Measurements from ENCODE around the gene GDF2. TPM values are rescaled to one million over a fixed set of nuclear protein-coding genes. Genes with fewer than 3 reads are reported as not detected.

The GDF2 gene
- total RNA-seq (2014; rRNA removed), result not detected in 2 replicates
- polyA plus RNA-seq (2012), result not detected

DNA sequence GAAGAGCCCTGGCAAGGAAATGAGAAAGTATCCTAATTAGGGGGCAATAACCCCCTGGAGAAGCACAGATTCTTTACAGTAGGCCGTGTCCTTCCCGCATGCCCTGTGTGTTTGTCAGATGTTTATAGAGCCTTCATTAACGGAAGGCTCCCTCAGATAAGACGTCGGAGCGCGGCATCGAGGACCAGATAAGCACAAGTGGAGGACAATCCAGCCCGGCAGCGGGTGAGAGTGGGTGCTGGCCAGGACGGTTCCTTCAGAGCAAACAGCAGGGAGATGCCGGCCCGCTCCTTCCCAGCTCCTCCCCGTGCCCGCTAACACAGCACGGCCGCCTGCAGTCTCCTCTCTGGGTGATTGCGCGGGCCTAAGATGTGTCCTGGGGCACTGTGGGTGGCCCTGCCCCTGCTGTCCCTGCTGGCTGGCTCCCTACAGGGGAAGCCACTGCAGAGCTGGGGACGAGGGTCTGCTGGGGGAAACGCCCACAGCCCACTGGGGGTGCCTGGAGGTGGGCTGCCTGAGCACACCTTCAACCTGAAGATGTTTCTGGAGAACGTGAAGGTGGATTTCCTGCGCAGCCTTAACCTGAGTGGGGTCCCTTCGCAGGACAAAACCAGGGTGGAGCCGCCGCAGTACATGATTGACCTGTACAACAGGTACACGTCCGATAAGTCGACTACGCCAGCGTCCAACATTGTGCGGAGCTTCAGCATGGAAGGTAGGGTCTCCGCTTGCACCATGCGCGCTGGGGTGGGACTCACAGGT is at the start of gene GDF2:
GDF2 (plus strand) TSS at position 155 of the 762 bp plus-strand sequence; CDS start at position 370, 215 bp downstream.
- DNase-seq (ENCODE audit: low read depth), result no peak

GRCh38 chr10:47276071-47276470 is 46.2 kb upstream of the GDF2 start:
- DNase-seq (ENCODE audit: low read depth), result no peak

DNA sequence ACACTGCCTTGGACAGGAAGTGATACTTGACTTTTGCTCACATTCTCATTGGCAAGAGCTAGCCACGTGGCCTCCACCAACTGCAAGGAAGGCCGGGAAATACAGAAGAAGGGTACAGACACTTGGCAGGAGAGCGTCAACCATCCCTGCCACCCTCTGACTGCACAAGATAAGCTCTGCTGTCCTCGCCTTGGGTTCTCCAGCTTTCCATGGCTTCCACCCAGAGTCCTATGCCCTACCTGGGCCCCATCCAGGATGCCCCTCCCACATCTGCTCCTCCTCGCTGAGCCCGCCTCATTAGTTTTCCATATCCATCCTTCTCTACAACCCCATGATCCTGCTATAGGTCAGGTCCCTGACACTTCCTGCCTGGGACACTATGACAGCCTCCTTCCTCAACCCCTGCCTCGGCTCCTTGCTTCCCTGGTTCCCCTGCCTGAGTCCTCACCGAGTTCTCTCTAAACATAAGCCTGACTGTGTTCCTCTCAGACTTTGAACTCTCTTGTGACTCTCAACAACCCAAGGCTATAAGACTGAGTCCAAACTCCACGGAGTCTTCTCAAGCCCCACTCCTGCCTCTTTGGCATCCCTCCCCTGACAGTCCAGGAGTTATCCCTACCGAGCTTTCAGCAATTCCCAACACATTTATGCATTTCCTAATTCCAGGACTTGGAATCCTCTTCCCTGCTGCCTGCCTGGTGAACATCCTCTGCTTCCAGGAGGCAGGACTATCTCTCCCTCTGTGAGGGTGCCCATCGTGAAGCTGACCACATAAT is 45.5 kb upstream of the GDF2 start:
- no peak for DNase-seq (ENCODE audit: low read depth)

DNA sequence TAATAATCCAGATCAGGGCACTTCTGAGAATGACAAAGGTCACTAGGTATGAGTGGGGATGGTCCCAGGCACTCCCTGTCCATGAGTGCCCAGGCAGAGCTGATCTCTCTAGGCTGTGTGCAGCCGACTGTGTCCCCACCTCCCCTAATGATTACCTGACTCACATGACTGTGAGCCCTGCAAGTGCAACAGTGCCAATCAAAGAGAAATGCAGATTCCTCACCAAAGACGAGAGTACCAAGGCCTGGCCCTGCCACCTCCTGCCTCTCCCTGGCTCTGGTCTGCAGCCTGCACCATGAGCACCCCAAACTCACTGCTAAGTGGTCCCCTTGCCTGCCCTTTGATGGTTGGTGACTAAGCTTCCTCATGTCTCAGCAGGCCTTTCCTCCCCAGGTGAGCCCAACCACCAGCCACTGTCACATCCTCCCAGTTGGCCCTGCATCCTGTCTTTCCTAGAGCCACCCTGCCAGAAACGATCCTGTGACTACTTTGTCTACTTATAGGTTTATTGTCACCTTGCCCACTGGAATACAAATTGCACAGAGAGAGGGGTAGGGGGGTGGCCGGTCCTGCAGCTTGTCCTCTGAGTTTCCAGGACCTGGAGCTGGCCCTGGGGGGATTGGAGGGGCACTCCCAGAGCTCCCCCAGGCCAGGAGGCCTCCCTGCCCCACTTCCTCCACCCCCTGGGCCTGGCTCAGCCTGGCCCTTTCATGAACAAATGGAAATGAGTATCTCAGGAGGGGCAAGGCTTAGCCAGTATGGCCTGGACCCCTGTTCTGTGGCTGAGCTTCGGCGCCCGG is 44.7 kb upstream of the GDF2 start:
- DNase-seq (ENCODE audit: low read depth), result no peak

DNA sequence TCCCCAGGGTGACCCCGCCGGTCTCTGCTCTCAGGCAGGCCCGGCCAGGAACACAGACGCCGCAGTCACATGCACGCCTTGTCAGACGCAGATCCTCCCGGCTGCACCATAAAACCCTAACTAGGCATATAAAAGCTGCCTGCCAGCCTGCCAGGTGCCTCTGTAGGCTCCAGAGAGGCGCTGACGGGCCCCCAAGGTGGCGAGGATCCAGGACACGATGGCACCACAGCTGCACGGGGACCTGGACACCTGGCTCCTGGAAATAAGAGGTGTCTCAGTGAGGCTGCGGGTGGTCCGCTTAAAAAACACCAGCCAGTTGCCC is 44.1 kb upstream of the GDF2 start:
- no peak for DNase-seq (ENCODE audit: low read depth)

GRCh38 chr10:47278720-47279119 is 43.5 kb upstream of the GDF2 start:
- DNase-seq (ENCODE audit: low read depth), result no peak

DNA sequence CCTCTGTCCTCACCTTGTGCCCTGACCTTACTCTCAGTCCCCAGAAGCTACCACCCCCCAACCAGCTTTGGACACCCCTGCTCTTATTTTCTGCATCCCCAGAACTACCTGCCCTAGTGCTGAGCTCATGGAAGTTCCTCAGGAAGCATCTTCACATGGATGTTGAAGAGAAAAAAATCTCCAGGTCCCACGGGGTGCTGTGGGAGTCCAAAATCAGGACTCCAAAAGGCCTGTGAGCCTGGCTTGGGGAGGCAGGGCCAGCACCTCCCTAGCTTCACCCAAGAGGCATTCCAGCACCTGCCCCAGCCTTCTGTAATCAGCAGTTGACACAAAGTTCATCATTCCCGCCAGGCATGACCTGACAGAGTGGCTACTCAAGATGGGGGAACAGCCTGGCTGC is 43.0 kb upstream of the GDF2 start:
- no peak for DNase-seq (ENCODE audit: low read depth)

DNA sequence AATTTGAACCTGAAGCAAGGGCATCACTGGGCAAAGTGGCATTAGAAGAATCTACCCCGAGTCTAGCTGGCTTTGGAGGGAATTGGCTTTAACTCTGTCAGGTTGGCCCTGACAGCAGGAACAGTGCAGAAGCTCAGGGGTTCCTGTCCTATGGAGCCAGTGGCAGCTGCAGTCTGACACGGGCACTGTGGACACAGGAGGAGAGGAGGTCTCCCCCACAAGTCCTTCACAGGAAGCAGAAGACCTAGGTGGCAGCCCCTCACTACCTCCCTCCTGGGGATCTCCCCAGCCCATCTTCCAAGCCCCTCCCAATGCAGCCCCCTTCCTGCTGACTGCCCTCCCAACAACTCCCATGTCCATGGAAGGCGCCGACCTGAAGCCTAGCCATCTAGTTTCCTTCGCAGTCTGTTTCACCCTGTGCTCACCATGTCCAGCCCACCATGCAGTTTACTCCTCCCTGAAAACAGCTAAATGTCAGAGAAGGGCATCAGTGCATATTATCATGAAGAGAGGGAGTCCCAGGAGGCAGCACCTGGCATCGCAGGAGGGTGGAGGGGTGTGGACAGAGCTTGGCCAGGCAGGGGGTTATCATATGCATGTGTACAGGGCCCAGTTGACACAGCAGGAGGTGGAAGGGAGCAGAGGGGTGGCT is 40.1 kb upstream of the GDF2 start:
- no peak for DNase-seq (ENCODE audit: low read depth)

DNA sequence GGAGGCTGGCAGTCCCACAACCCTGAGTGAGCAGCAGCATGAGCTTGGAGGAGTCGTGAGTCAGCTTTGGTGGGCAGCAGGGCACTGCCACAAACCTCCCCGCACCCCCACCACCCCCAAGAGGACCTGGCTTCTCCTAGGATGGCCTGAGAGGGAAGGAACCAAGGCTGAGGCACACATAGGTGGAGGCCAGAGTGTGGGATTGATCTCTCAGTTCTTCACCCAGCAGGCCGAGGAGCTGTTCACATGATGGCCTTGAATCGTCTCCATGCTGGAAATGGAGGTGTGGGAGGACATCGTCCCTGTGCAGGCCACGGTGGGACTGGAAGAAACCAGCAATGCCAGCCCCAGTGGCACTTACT is 39.6 kb upstream of the GDF2 start:
- no peak for DNase-seq (ENCODE audit: low read depth)

- no peak for DNase-seq (ENCODE audit: low read depth)
Measured at GRCh38 chr10:47283101-47283630, 39.1 kb upstream of the GDF2 start.

- DNase-seq (ENCODE audit: low read depth), result no peak
Measured at GRCh38 chr10:47283848-47284247, 38.4 kb upstream of the GDF2 start.

DNA sequence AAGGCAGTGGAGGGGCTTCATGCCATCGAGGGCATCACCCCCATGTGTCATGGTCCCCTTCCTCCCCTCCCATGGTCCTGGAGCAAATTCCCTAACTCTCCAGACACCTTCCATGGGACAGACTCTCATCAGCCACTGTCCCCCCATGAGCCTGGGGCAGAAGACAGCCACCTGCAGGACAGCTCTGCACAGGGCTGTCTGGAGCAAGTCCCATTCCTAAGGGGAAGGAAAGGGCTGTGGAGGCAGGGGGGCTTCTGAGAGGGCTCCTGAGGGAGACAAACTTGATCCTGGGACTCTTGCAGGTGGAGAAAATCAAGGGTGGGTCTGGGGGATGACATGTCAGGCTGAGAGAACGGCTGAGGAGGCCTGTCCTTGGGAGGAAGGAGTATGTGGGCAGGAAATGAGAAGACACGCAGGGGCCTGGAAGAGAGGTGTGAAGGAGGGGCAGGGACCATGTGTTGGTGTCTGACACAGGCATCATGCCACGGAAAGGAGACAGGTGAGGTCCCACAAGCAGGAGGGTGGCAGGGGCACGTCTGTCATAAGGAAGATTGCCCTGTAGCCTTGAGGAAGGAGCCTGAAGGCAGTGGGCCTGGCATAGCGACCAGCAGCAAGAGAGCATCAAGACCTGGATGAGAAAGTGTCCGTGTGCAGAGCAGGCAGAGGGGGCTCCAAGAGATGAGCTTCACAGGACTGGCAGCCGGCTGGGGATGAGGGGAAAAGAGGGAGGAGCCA is 36.7 kb upstream of the GDF2 start:
- no peak for DNase-seq (ENCODE audit: low read depth)

GRCh38 chr10:47286116-47286505 is 36.1 kb upstream of the GDF2 start:
- no peak for DNase-seq (ENCODE audit: low read depth)

DNA sequence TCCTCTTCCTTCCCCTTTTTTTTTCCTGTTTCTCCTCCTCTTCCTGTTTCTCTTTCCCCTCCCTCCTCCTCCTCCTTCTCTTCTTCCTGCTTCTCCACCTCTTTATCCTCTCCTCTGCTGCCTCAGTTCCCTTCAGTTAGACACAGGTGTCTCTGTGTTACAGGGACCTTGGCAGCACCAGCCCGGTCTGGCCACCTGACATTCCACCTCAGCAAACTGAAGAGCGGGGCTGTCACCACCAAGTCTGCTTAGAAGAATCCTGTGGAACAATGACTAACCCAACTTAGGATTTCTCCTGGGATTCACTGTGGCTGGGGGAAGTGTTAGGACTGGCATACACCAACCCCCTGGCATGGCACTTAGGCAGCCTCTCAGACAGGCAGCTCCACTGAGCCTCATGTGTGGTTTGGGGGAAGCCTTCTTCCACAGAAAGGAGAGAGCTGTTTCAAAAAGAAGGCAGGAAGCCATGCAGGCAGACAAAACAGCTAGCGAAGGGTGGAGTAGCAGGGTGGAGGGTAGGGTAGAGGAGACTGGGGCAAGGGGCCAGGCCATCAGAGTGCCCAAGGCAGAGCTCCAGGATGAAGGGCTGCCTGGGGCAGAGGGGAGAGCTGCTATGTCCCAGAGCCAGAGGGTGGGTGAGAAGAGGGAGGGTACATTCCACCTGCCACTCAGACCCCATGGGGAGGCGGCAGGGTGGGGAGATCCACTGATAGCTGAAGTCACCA is 35.5 kb upstream of the GDF2 start:
- no peak for DNase-seq (ENCODE audit: low read depth)

GRCh38 chr10:47287365-47287802 is 34.9 kb upstream of the GDF2 start:
- no peak for DNase-seq (ENCODE audit: low read depth)

GRCh38 chr10:47287805-47288204 is 34.4 kb upstream of the GDF2 start:
- no peak for DNase-seq (ENCODE audit: low read depth)

- no peak for DNase-seq (ENCODE audit: low read depth)
Measured at GRCh38 chr10:47288236-47288635, 34.0 kb upstream of the GDF2 start.

GRCh38 chr10:47288916-47289495 is 33.2 kb upstream of the GDF2 start:
- DNase-seq (ENCODE audit: low read depth), result no peak

- no peak for DNase-seq (ENCODE audit: low read depth)
Measured at GRCh38 chr10:47289921-47290320, 32.3 kb upstream of the GDF2 start.

DNA sequence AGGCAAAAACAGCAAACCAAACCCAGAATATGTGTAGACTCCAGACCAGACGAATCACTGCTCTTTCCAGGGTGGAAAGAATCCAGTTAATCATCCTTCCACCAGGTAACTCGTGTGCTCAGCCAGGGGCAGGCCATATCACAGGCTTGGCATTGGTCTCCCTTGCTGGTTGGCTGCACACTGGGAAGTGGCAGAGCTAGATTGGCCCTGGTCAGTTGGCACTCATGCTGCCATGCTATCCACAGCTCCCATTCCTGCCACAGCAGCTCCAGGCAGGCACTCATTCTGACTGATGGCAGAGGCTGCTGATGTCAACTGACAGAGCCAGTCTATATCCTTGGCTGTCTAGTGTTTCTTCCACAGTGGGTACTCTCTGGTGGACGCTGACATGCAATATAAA is 31.9 kb upstream of the GDF2 start:
- DNase-seq (ENCODE audit: low read depth), result no peak

All from LHCN-M2 (cell line).